ENCODE measurements around the gene BRME1. TPM values are rescaled to one million over a fixed set of nuclear protein-coding genes. Genes with fewer than 3 reads are reported as not detected.

Gene BRME1
- total and polyA plus RNA-seq, 2 donors from 2014 or later = 1.5 to 1.8 TPM

GRCh38 chr19:13839938-13840304, 66.0 kb downstream of the BRME1 start:
- H3K4me1 ChIP-seq (ENCODE audit: control insufficient read depth in 2 of 3, insufficient read depth in 2 of 3, low read depth in 1 of 3, low read length in 3 of 3) = peaks cover 0 to 40% (median 5%) of the 10 kb centered on the region in 3 donors
- intact Hi-C loops (cut with DNase I) = no loop called here
- TF ChIP-seq CTCF (IDR thresholded peaks at IDR 0.05; ENCODE audit: borderline replicate concordance, extremely low read depth, insufficient read depth) = no peak
- H3K27me3 ChIP-seq (ENCODE audit: control insufficient read depth, insufficient read depth, low read length) = no peaks in the 10 kb centered on the region
- peaks cover 0 to 3% (median 2%) of the 10 kb centered on the region in 3 donors for H3K36me3 ChIP-seq (ENCODE audit: control insufficient read depth in 2 of 3, insufficient read depth in 3 of 3, low read length in 3 of 3)
- no peaks in the 10 kb centered on the region for H3K9me3 ChIP-seq (ENCODE audit: control insufficient read depth in 2 of 3, insufficient read depth in 1 of 3, low read length in 3 of 3)
- H3K4me3 ChIP-seq (ENCODE audit: low read length in 3 of 3) = peak overlapping the region; percentile 6 to 80 (median 75)
- H3K9ac ChIP-seq (ENCODE audit: low read length in 3 of 3) = peak overlapping the region; percentile 11 to 96 (median 52)
- peak overlapping the region; percentile 94 to 97 for H3K27ac ChIP-seq (ENCODE audit: low read depth in 2 of 2, low read length in 2 of 2)
- DNase-seq (no peak), FAIRE-seq (no peak)

GRCh38 chr19:13839130-13839937, 66.6 kb downstream of the BRME1 start:
- peak; percentile 80 to 97 (median 90) for DNase-seq
- Histone ChIP-seq H3K4me3 (ENCODE audit: low read length in 3 of 3) (peak overlapping the region; percentile 33 to 80 (median 54)), H3K27me3 (ENCODE audit: control insufficient read depth, insufficient read depth, low read length) (no peaks in the 10 kb centered on the region), H3K9ac (ENCODE audit: low read length in 3 of 3) (peak overlapping the region in 2 of 3 donors; percentile 29 to 96), H3K4me1 (ENCODE audit: control insufficient read depth in 2 of 3, insufficient read depth in 2 of 3, low read depth in 1 of 3, low read length in 3 of 3) (peaks cover 0 to 41% (median 9%) of the 10 kb centered on the region in 3 donors), H3K9me3 (ENCODE audit: control insufficient read depth in 2 of 3, insufficient read depth in 1 of 3, low read length in 3 of 3) (no peaks in the 10 kb centered on the region), H3K27ac (ENCODE audit: low read depth in 2 of 2, low read length in 2 of 2) (peak overlapping the region; percentile 94 to 97), H3K36me3 (ENCODE audit: control insufficient read depth in 2 of 3, insufficient read depth in 3 of 3, low read length in 3 of 3) (peaks cover 0 to 3% (median 2%) of the 10 kb centered on the region in 3 donors)
- FAIRE-seq = no peak
- intact Hi-C loops (cut with DNase I) = no loop called here
- no peak for TF ChIP-seq CTCF (IDR thresholded peaks at IDR 0.05; ENCODE audit: borderline replicate concordance, extremely low read depth, insufficient read depth)

- peak overlapping the region in 2 of 3 donors; percentile 3 to 77 for H3K9ac ChIP-seq (ENCODE audit: low read length in 3 of 3)
- peaks cover 0 to 46% (median 16%) of the 10 kb centered on the region in 3 donors for H3K4me1 ChIP-seq (ENCODE audit: control insufficient read depth in 2 of 3, insufficient read depth in 2 of 3, low read depth in 1 of 3, low read length in 3 of 3)
- FAIRE-seq = no peak
Observed at GRCh38 chr19:13838435-13839129, 67.3 kb downstream of the BRME1 start.

More at GRCh38 chr19:13838435-13839129, 67.3 kb downstream of the BRME1 start:
- Histone ChIP-seq H3K9me3 (ENCODE audit: control insufficient read depth in 2 of 3, insufficient read depth in 1 of 3, low read length in 3 of 3) (no peaks in the 10 kb centered on the region), H3K27me3 (ENCODE audit: control insufficient read depth, insufficient read depth, low read length) (no peaks in the 10 kb centered on the region), H3K36me3 (ENCODE audit: control insufficient read depth in 2 of 3, insufficient read depth in 3 of 3, low read length in 3 of 3) (peaks cover 0 to 3% (median 2%) of the 10 kb centered on the region in 3 donors), H3K27ac (ENCODE audit: low read depth in 2 of 2, low read length in 2 of 2) (peak overlapping the region; percentile 94 to 97), H3K4me3 (ENCODE audit: low read length in 3 of 3) (peak overlapping the region in 2 of 3 donors; percentile 41 to 80)
- TF ChIP-seq CTCF (IDR thresholded peaks at IDR 0.05; ENCODE audit: borderline replicate concordance, extremely low read depth, insufficient read depth) = no peak
- intact Hi-C loops (cut with DNase I) = no loop called here
- DNase-seq = peak in 1 of 5 donors; percentile 41
